ENCODE results near the gene PICK1.

PICK1 gene

GRCh38 chr22:38086001-38086845, 29.0 kb downstream of the PICK1 start:
- Histone ChIP-seq H3K9ac (no peak overlapping the region), H3K4me2 (no peak overlapping the region), H4K20me1 (ENCODE audit: insufficient read depth) (no peaks in the 10 kb centered on the region), H3K27ac (no peak overlapping the region), H3K4me3 (IDR thresholded peaks at IDR 0.05; ENCODE audit: insufficient read depth, low read depth, low read length) (no peak overlapping the region), H3K36me3 (ENCODE audit: insufficient read depth) (no peaks in the 10 kb centered on the region), H2AFZ (ENCODE audit: low read depth) (no peak overlapping the region), H3K4me1 (ENCODE audit: low read depth, poor library complexity, severe bottlenecking) (no peaks in the 10 kb centered on the region), H3K27me3 (ENCODE audit: insufficient read depth, low read depth) (no peaks in the 10 kb centered on the region), H3K79me2 (ENCODE audit: insufficient read depth, low read depth) (no peaks in the 10 kb centered on the region)
- TF ChIP-seq CTCF (conservative IDR thresholded peaks at IDR 0.05; ENCODE audit: low read depth, low read length) = no peak

- Histone ChIP-seq H3K4me2 (no peak overlapping the region), H4K20me1 (ENCODE audit: insufficient read depth) (no peaks in the 10 kb centered on the region), H3K4me3 (IDR thresholded peaks at IDR 0.05; ENCODE audit: insufficient read depth, low read depth, low read length) (no peak overlapping the region), H3K27me3 (ENCODE audit: insufficient read depth, low read depth) (no peaks in the 10 kb centered on the region), H2AFZ (ENCODE audit: low read depth) (no peak overlapping the region), H3K79me2 (ENCODE audit: insufficient read depth, low read depth) (no peaks in the 10 kb centered on the region), H3K4me1 (ENCODE audit: low read depth, poor library complexity, severe bottlenecking) (no peaks in the 10 kb centered on the region), H3K36me3 (ENCODE audit: insufficient read depth) (no peaks in the 10 kb centered on the region), H3K27ac (no peak overlapping the region), H3K9ac (no peak overlapping the region)
- TF ChIP-seq CTCF (conservative IDR thresholded peaks at IDR 0.05; ENCODE audit: low read depth, low read length) = no peak
These were observed 29.7 kb downstream of the PICK1 start for GRCh38 chr22:38086942-38087341.

- no peaks in the 10 kb centered on the region for H3K4me1 ChIP-seq (ENCODE audit: low read depth, poor library complexity, severe bottlenecking)
- H3K36me3 ChIP-seq (ENCODE audit: insufficient read depth) = no peaks in the 10 kb centered on the region
- H3K27ac ChIP-seq = no peak overlapping the region
- no peaks in the 10 kb centered on the region for H3K27me3 ChIP-seq (ENCODE audit: insufficient read depth, low read depth)
- H3K9ac ChIP-seq = no peak overlapping the region
- no peaks in the 10 kb centered on the region for H3K79me2 ChIP-seq (ENCODE audit: insufficient read depth, low read depth)
- H3K4me2 ChIP-seq = no peak overlapping the region
- H4K20me1 ChIP-seq (ENCODE audit: insufficient read depth) = no peaks in the 10 kb centered on the region
- no peak for TF ChIP-seq CTCF (conservative IDR thresholded peaks at IDR 0.05; ENCODE audit: low read depth, low read length)
- no peak overlapping the region for H2AFZ ChIP-seq (ENCODE audit: low read depth)
- no peak overlapping the region for H3K4me3 ChIP-seq (IDR thresholded peaks at IDR 0.05; ENCODE audit: insufficient read depth, low read depth, low read length)
These were observed 30.7 kb downstream of the PICK1 start for GRCh38 chr22:38087855-38088254.

- Histone ChIP-seq H3K9ac (no peak overlapping the region), H3K4me2 (no peak overlapping the region), H3K27me3 (ENCODE audit: insufficient read depth, low read depth) (no peaks in the 10 kb centered on the region), H3K36me3 (ENCODE audit: insufficient read depth) (no peaks in the 10 kb centered on the region), H4K20me1 (ENCODE audit: insufficient read depth) (no peaks in the 10 kb centered on the region), H3K4me1 (ENCODE audit: low read depth, poor library complexity, severe bottlenecking) (no peaks in the 10 kb centered on the region), H3K4me3 (IDR thresholded peaks at IDR 0.05; ENCODE audit: insufficient read depth, low read depth, low read length) (no peak overlapping the region), H3K79me2 (ENCODE audit: insufficient read depth, low read depth) (no peaks in the 10 kb centered on the region), H2AFZ (ENCODE audit: low read depth) (no peak overlapping the region), H3K27ac (no peak overlapping the region)
- no peak for TF ChIP-seq CTCF (conservative IDR thresholded peaks at IDR 0.05; ENCODE audit: low read depth, low read length)
These were observed 31.6 kb downstream of the PICK1 start for GRCh38 chr22:38088629-38089473.
